ENCODE results near the gene DSP.

Gene DSP

DNA sequence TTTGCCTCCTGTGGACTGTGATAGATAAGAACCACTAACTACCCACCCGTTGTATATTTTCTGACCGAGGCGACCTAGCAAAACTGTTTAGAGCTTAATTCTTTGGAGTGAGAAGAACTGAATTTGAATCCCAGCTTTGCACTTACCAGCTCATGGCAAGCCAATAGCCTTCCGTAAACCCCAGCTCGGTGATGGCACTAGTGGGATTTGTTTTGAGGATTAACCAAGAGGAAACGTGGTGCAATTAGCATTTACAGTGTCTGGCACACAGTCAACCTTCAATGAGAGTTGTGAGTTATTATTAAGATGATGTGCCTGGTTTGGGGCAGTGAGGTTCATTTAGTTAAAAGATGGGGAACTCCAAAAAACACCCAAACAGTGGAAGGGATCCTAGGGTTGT, 12.3 kb upstream of the DSP start:
- H3K9ac ChIP-seq = no peak overlapping the region
- no peak for TF ChIP-seq Cebpa-rat (IDR thresholded peaks at IDR 0.05)

DNA sequence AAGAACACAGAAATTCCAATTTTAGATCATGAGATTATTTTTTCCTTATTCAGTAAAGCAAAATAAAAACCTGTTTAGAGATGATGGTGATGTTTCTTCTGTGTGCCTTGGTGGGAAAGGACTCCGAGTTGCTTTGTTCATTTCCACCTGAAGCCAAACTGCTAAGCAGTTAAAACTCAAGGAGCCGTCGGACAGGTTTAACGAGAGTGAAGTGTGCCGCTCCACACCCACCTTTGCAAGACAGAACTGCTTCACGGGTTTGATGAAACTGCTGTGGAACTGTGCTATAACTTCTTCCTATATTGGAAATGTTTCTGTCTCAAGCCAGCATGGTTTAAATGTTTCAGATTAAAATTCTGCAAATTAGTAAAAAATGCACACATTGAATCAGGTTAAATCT, 9.2 kb upstream of the DSP start:
- H3K27ac ChIP-seq = no peak overlapping the region
- no peak overlapping the region for H3K9ac ChIP-seq
- H3K4me2 ChIP-seq = no peak overlapping the region
- TF ChIP-seq Cebpa-rat (IDR thresholded peaks at IDR 0.05) = no peak
- H3K4me3 ChIP-seq = no peak overlapping the region
- no peaks in the 10 kb centered on the region for H4K20me1 ChIP-seq
- H3K9me3 ChIP-seq (replicated peaks in 1 of 11) = no peaks in the 10 kb centered on the region
- peaks cover 0 to 3% (median under 1%) of the 10 kb centered on the region in 11 experiments; a peak in 5 of 22 replicates for H3K27me3 ChIP-seq
- no peaks in the 10 kb centered on the region for H3K36me3 ChIP-seq
- no peaks in the 10 kb centered on the region for H3K4me1 ChIP-seq

More for the DNA sequence above, 12.3 kb upstream of the DSP start:
- H3K4me1 ChIP-seq = no peaks in the 10 kb centered on the region
- H3K4me3 ChIP-seq = no peak overlapping the region
- no peaks in the 10 kb centered on the region for H4K20me1 ChIP-seq
- H3K36me3 ChIP-seq = no peaks in the 10 kb centered on the region
- H3K27me3 ChIP-seq = no peaks in the 10 kb centered on the region
- no peak overlapping the region for H3K4me2 ChIP-seq
- no peak overlapping the region for H3K27ac ChIP-seq
- no peaks in the 10 kb centered on the region for H3K9me3 ChIP-seq (replicated peaks in 1 of 11)

DNA sequence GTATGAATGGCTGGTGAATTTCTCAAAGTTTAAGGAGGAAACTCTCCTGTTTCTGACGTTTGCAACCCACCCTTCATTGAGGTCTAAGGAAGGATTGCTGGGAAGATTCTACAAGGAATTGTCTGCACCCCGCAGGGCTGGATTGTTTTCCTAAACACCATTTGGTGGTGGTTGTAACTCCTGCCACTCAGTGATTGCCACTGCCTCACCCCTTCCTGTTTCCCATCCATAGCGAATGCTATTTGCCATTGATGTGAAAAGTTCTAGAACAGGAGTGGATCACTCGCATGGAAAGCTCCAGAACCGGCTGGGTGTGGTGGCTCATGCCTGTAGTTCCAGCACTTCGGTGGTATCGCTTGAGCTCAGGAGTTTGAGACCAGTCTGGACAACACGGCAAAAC, 8.7 kb upstream of the DSP start:
- no peaks in the 10 kb centered on the region for H4K20me1 ChIP-seq
- H3K27ac ChIP-seq = no peak overlapping the region
- no peak overlapping the region for H3K9ac ChIP-seq
- H3K4me3 ChIP-seq = no peak overlapping the region
- H3K4me2 ChIP-seq = no peak overlapping the region
- H3K9me3 ChIP-seq (replicated peaks in 1 of 11) = no peaks in the 10 kb centered on the region
- H3K4me1 ChIP-seq = no peaks in the 10 kb centered on the region
- TF ChIP-seq Cebpa-rat (IDR thresholded peaks at IDR 0.05) = no peak
- peaks cover 1 to 8% (median 6%) of the 10 kb centered on the region in 11 experiments; a peak in 15 of 22 replicates for H3K27me3 ChIP-seq
- no peaks in the 10 kb centered on the region for H3K36me3 ChIP-seq

DNA sequence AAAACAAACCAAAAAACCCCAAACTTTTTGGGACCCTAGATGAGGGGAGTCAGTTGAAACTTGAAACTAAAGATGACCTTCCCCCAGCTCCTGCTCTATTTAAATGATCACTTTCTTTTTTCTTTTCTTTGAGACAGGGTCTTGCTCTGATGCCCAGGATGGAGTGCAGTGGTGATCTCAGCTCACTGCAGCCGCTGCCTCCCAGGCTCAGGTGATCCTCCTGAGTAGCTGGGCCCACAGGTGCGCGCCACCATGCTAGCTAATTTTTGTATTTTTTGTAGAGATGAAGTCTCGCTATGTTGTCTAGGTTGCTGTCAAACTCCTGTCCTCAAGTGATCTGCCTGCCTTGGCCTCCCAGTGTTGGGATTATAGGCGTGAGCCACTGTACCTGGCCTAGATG, 7.3 kb upstream of the DSP start:
- H3K36me3 ChIP-seq = no peaks in the 10 kb centered on the region
- no peak overlapping the region for H3K4me2 ChIP-seq
- H3K27ac ChIP-seq = no peak overlapping the region
- H3K4me3 ChIP-seq = no peak overlapping the region
- no peaks in the 10 kb centered on the region; a peak in 1 of 22 replicates for H4K20me1 ChIP-seq
- peaks cover 15 to 22% (median 19%) of the 10 kb centered on the region in 11 experiments for H3K27me3 ChIP-seq
- no peaks in the 10 kb centered on the region for H3K9me3 ChIP-seq (replicated peaks in 1 of 11)
- no peaks in the 10 kb centered on the region for H3K4me1 ChIP-seq
- no peak overlapping the region for H3K9ac ChIP-seq
- no peak for TF ChIP-seq Cebpa-rat (IDR thresholded peaks at IDR 0.05)

DNA sequence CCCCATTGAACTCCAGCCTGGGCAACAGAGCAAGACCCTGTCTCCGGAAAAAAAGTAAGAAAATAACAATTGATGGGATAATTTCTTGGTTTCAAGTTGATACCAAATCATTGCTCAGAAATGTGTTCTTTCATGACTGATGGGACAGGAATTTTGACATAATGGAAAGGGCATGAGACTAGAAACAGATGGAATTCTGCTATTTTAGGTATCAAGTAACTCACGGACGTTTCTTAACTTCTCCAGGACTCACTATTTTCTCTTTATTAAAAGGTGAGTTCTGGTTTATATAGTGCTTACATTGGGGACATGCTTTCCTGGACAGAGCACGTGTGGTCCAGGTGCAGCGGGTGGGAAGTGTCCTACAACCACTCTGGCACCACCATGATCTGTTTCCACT, 6.0 kb upstream of the DSP start:
- Histone ChIP-seq H3K4me3 (no peak overlapping the region), H3K4me2 (no peak overlapping the region)

DNA sequence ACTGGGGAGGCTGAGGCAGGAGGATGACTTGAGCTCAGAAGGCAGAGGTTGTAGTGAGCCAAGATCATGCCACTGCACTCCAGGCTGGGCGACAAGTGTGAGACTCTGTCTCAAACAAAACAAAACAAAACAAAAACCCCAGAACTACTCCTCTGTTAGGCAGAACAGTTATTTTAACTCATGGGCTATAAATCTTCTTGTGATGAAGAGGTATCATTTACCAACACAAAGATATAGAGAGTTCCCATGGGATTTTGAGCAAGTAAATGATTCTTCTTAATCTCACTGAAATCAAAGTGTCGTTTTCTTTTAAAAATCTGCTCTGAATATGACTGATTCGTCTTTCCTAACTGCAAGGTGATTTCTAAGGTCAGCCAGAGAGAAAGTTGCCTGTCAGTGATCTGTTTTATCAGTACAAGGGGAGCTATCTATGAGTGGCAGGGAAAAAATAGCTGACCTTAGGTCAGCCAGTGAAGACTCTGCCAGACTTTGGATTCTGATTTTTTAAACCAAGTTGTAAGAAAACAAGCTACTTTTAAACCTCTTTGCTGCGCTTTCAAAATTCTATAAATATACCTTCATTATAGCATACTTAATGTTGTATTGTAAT, 3.8 kb upstream of the DSP start:
- H3K27ac ChIP-seq = no peak overlapping the region
- no peaks in the 10 kb centered on the region for H3K36me3 ChIP-seq
- H3K4me3 ChIP-seq = no peak overlapping the region
- peaks cover 0 to 26% (median 16%) of the 10 kb centered on the region in 11 experiments; a peak in 17 of 22 replicates for H4K20me1 ChIP-seq
- H3K4me1 ChIP-seq = peaks cover 14 to 23% (median 21%) of the 10 kb centered on the region in 10 experiments; a peak in 19 of 20 replicates
- H3K9ac ChIP-seq = no peak overlapping the region
- no peak overlapping the region for H3K4me2 ChIP-seq
- H3K9me3 ChIP-seq (replicated peaks in 1 of 11) = no peaks in the 10 kb centered on the region; a peak in 1 of 22 replicates
- H3K27me3 ChIP-seq = peaks cover 50 to 56% (median 54%) of the 10 kb centered on the region in 11 experiments
- no peak for TF ChIP-seq Cebpa-rat (IDR thresholded peaks at IDR 0.05)

More for the DNA sequence above, 6.0 kb upstream of the DSP start:
- Histone ChIP-seq H3K27me3 (peaks cover 28 to 35% (median 32%) of the 10 kb centered on the region in 11 experiments), H3K9me3 (replicated peaks in 1 of 11) (no peaks in the 10 kb centered on the region; a peak in 1 of 22 replicates), H3K27ac (no peak overlapping the region), H3K36me3 (no peaks in the 10 kb centered on the region), H3K9ac (no peak overlapping the region), H3K4me1 (peaks cover 0 to 1% (median under 1%) of the 10 kb centered on the region in 10 experiments; a peak in 9 of 20 replicates), H4K20me1 (peaks cover 0 to 5% (median 0%) of the 10 kb centered on the region in 11 experiments; a peak in 4 of 22 replicates)
- no peak for TF ChIP-seq Cebpa-rat (IDR thresholded peaks at IDR 0.05)

DNA sequence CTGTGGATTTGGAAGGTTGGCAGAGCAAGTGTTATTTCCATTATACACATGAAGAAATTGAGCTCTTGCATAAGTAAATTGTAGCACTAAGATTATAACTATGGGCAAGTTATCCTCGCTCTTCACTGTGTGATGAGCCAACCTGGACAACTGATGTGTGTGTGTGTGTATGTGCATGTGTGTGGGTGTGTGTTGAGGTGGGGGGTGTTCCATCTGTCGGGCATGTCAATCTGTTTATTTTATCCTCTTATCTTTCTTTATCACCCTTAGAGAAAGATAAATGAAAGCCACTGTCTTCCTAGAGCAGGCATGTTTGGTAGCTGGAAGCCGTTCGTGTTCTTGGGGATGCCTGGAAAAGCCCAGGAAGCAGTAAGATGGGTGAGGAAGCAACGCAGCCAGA, 3.0 kb upstream of the DSP start:
- H3K27me3 ChIP-seq = peaks cover 58 to 64% (median 62%) of the 10 kb centered on the region in 11 experiments
- no peak overlapping the region for H3K4me2 ChIP-seq
- no peaks in the 10 kb centered on the region; a peak in 1 of 22 replicates for H3K9me3 ChIP-seq (replicated peaks in 1 of 11)
- H3K36me3 ChIP-seq = no peaks in the 10 kb centered on the region
- H3K4me1 ChIP-seq = peaks cover 14 to 25% (median 21%) of the 10 kb centered on the region in 10 experiments; a peak in 19 of 20 replicates
- no peak for TF ChIP-seq Cebpa-rat (IDR thresholded peaks at IDR 0.05)
- H3K4me3 ChIP-seq = no peak overlapping the region
- H4K20me1 ChIP-seq = peaks cover 0 to 34% (median 17%) of the 10 kb centered on the region in 11 experiments; a peak in 17 of 22 replicates
- H3K9ac ChIP-seq = no peak overlapping the region
- no peak overlapping the region for H3K27ac ChIP-seq

DNA sequence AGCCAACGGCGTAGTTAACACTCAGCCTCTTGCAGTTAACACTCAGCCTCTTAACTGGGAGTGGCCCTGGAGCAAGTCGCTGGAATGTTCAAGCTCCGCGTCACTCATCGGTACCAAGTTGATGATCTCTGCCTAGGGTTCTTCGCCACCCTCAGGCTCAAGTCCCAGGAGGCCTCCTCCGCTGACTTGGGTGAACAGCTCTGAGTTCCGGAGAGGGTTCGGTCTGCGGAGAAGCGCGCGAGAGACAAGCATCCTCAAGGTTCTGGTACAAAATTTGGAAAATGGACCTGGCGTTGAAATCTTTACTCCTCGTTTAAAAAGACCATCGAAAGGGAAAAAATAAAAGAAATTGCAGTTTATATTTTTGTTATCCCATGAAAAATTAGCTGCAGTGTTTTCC, 876 bp upstream of the DSP start:
- Histone ChIP-seq H3K27ac (no peak overlapping the region), H3K4me3 (peak overlapping the region in 7 of 10 experiments; percentile 53 to 65 (median 61); a peak in 8 of 20 replicates), H3K9me3 (replicated peaks in 1 of 11) (no peaks in the 10 kb centered on the region; a peak in 1 of 22 replicates), H3K4me1 (peaks cover 14 to 25% (median 21%) of the 10 kb centered on the region in 10 experiments; a peak in 19 of 20 replicates), H3K4me2 (peak overlapping the region; percentile 79 to 100 (median 97); a peak in 21 of 22 replicates), H4K20me1 (peaks cover 0 to 47% (median 17%) of the 10 kb centered on the region in 11 experiments; a peak in 17 of 22 replicates), H3K36me3 (no peaks in the 10 kb centered on the region), H3K9ac (no peak overlapping the region), H3K27me3 (peaks cover 79 to 86% (median 83%) of the 10 kb centered on the region in 11 experiments)
- no peak for TF ChIP-seq Cebpa-rat (IDR thresholded peaks at IDR 0.05)

DNA sequence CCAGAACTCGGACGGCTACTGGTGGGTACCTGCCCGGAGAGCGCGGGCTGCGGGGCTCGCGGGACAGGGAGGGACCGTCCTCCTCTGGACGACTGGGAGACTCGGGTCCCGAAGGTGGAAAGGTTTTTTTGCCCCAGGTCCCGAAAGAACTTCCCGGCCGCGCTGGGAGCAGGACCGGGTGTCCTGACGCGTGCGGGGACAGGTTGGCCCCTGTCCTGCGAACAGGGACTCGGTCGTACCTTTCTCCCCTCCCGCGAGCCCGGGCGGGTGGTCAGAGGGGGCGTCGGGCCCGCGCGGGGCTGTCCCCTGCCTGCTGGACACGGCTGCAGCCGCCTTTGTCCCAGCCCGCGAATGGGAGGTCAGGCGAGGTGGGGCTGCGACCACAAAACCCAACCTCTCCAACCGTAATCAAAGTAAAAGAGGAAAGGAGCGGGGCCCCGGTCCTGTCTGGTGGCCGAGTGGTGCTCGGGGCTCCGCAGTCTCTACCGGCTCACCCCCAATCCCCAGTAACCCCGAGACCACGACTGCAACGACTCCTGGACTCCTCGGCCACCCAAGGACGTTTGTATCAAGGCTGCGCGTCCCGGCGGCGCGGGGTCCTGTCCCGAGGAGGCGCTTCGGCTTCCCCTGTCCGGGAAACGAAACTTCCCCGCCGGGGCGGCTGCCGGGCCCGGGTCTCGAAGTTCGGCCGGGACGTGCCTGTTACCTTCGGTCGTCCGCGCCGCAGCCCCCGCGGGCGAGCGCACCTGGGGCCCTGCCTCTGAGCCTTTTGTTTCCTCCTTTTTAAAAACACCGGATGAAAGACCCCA, 798 bp downstream of the DSP start:
- H3K9me3 ChIP-seq (replicated peaks in 1 of 11) = no peaks in the 10 kb centered on the region; a peak in 1 of 22 replicates
- H3K4me2 ChIP-seq = peak overlapping the region; percentile 79 to 100 (median 97)
- no peak for TF ChIP-seq Cebpa-rat (IDR thresholded peaks at IDR 0.05)
- peaks cover 0 to 47% (median 17%) of the 10 kb centered on the region in 11 experiments; a peak in 17 of 22 replicates for H4K20me1 ChIP-seq
- H3K36me3 ChIP-seq = no peaks in the 10 kb centered on the region
- H3K4me1 ChIP-seq = peaks cover 14 to 25% (median 21%) of the 10 kb centered on the region in 10 experiments; a peak in 19 of 20 replicates
- no peak overlapping the region for H3K27ac ChIP-seq
- H3K27me3 ChIP-seq = peaks cover 84 to 100% (median 98%) of the 10 kb centered on the region in 11 experiments
- peak overlapping the region; percentile 53 to 74 (median 62) for H3K4me3 ChIP-seq
- H3K9ac ChIP-seq = peak overlapping the region in 10 of 11 experiments; percentile 0 to 61 (median 44); a peak in 13 of 22 replicates
